Measurements from ENCODE around the gene ACR.

ACR gene

GRCh38 chr22:50722716-50723428, 15.1 kb upstream of the ACR start:
- no peak for DNase-seq (ENCODE audit: low read depth)
- H3K4me3 ChIP-seq (ENCODE audit: low read depth, low read length) = no peak overlapping the region
- TF ChIP-seq, protein P1, sequence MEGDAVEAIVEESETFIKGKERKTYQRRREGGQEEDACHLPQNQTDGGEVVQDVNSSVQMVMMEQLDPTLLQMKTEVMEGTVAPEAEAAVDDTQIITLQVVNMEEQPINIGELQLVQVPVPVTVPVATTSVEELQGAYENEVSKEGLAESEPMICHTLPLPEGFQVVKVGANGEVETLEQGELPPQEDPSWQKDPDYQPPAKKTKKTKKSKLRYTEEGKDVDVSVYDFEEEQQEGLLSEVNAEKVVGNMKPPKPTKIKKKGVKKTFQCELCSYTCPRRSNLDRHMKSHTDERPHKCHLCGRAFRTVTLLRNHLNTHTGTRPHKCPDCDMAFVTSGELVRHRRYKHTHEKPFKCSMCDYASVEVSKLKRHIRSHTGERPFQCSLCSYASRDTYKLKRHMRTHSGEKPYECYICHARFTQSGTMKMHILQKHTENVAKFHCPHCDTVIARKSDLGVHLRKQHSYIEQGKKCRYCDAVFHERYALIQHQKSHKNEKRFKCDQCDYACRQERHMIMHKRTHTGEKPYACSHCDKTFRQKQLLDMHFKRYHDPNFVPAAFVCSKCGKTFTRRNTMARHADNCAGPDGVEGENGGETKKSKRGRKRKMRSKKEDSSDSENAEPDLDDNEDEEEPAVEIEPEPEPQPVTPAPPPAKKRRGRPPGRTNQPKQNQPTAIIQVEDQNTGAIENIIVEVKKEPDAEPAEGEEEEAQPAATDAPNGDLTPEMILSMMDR (conservative IDR thresholded peaks at IDR 0.05; ENCODE audit: low read depth, low read length) = no peak

DNA sequence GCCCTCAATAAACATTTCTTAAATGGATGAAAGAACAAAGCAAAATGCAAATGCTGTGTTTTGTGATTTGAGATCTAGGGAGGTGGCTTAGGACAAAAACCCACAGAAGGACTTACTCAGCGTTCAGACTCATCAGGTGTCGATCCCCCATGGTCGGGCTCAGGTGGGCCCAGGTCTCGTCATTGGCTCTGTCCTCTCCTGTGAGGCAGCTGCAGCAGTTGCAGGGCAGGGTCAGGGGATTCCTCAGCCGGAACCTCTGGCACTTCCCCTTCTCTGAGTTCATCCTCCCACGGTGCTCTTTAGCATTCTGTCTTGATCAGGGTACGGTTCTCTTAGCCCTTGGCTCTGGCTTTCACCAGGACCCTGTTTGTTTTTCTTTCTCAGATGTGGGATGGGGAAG, 14.0 kb upstream of the ACR start:
- H3K4me3 ChIP-seq (ENCODE audit: low read depth, low read length) = no peak overlapping the region
- TF ChIP-seq, protein P1 (conservative IDR thresholded peaks at IDR 0.05; ENCODE audit: low read depth, low read length) = no peak
- DNase-seq (ENCODE audit: low read depth) = no peak

DNA sequence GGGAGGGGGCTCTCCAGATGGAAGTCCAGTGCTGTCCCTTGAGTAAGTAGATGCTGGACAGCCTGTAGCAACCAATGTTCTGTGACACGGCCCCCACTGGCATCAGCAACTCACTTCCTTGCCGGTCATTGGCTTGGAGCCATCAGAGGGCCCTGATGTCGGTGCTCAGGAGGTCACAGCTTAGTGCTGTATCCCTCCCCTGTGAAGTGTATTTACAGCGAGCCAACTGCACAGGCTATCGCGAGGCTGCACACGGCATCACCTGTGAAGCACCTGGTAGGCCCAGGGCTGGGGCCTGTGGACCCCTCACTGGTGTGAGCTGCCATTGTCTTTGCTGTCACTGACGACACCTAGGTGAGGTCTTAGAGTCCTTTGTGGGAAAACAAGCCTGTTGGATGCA, 13.4 kb upstream of the ACR start:
- TF ChIP-seq, protein P1 (conservative IDR thresholded peaks at IDR 0.05; ENCODE audit: low read depth, low read length) = no peak
- no peak overlapping the region for H3K4me3 ChIP-seq (ENCODE audit: low read depth, low read length)

GRCh38 chr22:50725597-50725996, 12.4 kb upstream of the ACR start:
- no peak overlapping the region for H3K4me3 ChIP-seq (ENCODE audit: low read depth, low read length)
- TF ChIP-seq, protein P1 (conservative IDR thresholded peaks at IDR 0.05; ENCODE audit: low read depth, low read length) = no peak
- DNase-seq (ENCODE audit: low read depth) = no peak

More for the DNA sequence above, 13.4 kb upstream of the ACR start:
- no peak for DNase-seq (ENCODE audit: low read depth)

- no peak overlapping the region for H3K4me3 ChIP-seq (ENCODE audit: low read depth, low read length)
- DNase-seq (ENCODE audit: low read depth) = no peak
- TF ChIP-seq, protein P1 (conservative IDR thresholded peaks at IDR 0.05; ENCODE audit: low read depth, low read length) = no peak
Measured at GRCh38 chr22:50726643-50727340, 11.2 kb upstream of the ACR start.

DNA sequence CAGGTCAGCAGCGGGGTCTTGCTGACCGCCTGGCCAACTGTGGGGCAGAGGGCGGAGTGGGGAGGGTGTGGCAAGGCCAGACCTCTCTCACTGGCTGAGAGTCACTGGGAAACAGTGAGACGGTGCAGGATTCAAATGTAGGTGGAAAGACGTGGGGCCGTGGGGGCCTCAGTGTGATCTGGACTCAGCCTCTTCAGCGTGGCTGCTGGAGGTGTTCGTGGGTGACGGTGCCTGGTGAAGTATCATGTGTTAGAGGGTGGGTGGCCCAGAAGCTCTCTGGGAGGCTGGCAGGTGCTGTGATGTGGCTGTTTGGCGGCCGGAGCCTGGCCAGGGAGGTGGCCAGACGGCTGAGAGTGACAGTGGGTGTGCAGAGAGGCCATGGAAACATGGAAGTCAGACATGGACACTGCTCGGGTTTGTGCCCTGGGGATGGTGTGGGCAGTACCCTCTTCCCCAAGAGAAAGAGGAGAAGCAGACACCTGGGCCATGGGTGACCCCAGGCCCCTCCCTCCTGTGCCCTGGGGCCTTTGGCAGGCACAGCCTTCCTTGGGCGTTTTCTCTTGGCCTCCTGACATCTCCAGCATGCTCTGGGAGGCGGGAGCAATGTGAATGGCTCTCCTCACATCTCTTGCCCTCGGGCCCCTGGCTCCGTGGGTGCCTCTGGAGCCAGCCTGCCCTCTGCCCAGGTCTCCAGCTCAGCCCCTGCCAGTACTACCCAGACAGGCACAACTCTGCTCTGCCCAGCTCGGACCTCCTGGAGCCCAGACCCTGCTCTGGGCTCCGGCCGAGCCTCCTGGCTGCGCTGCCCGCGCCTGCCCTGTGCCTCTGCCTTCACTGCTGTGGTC, 10.1 kb upstream of the ACR start:
- DNase-seq (ENCODE audit: low read depth) = no peak
- no peak overlapping the region for H3K4me3 ChIP-seq (ENCODE audit: low read depth, low read length)
- TF ChIP-seq, protein P1 (conservative IDR thresholded peaks at IDR 0.05; ENCODE audit: low read depth, low read length) = no peak

Data from choroid plexus epithelial cell (primary cell).